Stimulated activated CD8-positive, alpha-beta memory T cell treated with anti-CD3 and anti-CD28 coated beads, Interleukin-4, amount 100 ng/mL, for 4 hours (primary cell): ENCODE results near the gene MXI1.
"Not testable (repeated sequence)": the region's sequence is repeated elsewhere in the genome, so short reads cannot be mapped to it uniquely, and the experiment has no call there.

Source experiments
- DNase-seq, 2 donors: peaks; one replicate each; pipeline ENCODE4 v3.0.0-alpha.2; 2020; ENCODE audit warnings: low read depth in 2 of 2, low spot score in 1 of 2

MXI1 gene

GRCh38 chr10:110237894-110238480 lies 30.6 kb downstream of the MXI1 start:
- DNase-seq: no peak

GRCh38 chr10:110239892-110240291 lies 32.5 kb downstream of the MXI1 start:
- DNase-seq: no peak

GRCh38 chr10:110241407-110241806 lies 34.0 kb downstream of the MXI1 start:
- no peak for DNase-seq

GRCh38 chr10:110241841-110242240 lies 34.4 kb downstream of the MXI1 start:
- no peak for DNase-seq

GRCh38 chr10:110242511-110242910 lies 35.1 kb downstream of the MXI1 start:
- DNase-seq: no peak

GRCh38 chr10:110244550-110244949 lies 37.1 kb downstream of the MXI1 start:
- DNase-seq: no peak

- not testable (repeated sequence) for DNase-seq
These were observed 40.4 kb downstream of the MXI1 start for GRCh38 chr10:110247833-110248232.

- DNase-seq: not testable (repeated sequence)
These were observed 42.1 kb downstream of the MXI1 start for GRCh38 chr10:110249489-110249888.

- DNase-seq: not testable (repeated sequence)
These were observed 44.0 kb downstream of the MXI1 start for GRCh38 chr10:110251392-110251791.

- DNase-seq: no peak
These were observed 44.7 kb downstream of the MXI1 start for GRCh38 chr10:110252151-110252550.

GRCh38 chr10:110254467-110254866 lies 47.1 kb downstream of the MXI1 start:
- no peak for DNase-seq

GRCh38 chr10:110258542-110258941 lies 51.1 kb downstream of the MXI1 start:
- no peak for DNase-seq

GRCh38 chr10:110259317-110259716 lies 51.9 kb downstream of the MXI1 start:
- no peak for DNase-seq

- DNase-seq: no peak
These were observed 53.5 kb downstream of the MXI1 start for GRCh38 chr10:110260746-110261477.

- no peak for DNase-seq
These were observed 55.8 kb downstream of the MXI1 start for GRCh38 chr10:110263164-110263563.

- DNase-seq: no peak
These were observed 58.3 kb downstream of the MXI1 start for GRCh38 chr10:110265573-110266193.

- DNase-seq: no peak
These were observed 59.9 kb downstream of the MXI1 start for GRCh38 chr10:110267276-110267675.

GRCh38 chr10:110268442-110268841 lies 61.0 kb downstream of the MXI1 start:
- no peak for DNase-seq

- no peak for DNase-seq
These were observed 61.6 kb downstream of the MXI1 start for GRCh38 chr10:110268971-110269370.

GRCh38 chr10:110269374-110270318 lies 62.2 kb downstream of the MXI1 start:
- DNase-seq: no peak

GRCh38 chr10:110272995-110273394 lies 65.6 kb downstream of the MXI1 start:
- not testable (repeated sequence) for DNase-seq
